PC-3 (cell line): ENCODE results near the gene RPS2. TPM values are rescaled to one million over a fixed set of nuclear protein-coding genes. Genes with fewer than 3 reads are reported as not detected.

Experiments
- ATAC-seq: fragments of 200-7000 bp; cut with Tn5 transposase; 2 replicates; pipeline ENCODE4 v1.9.1; 2020; ENCODE audit warnings: mild to moderate bottlenecking, moderate library complexity
- BruUV-seq: library from RNA; stranded (reverse); fragments of 400-500 nt; replicated peaks from 2 replicates; lab custom pipeline; 2021; lab: Mats Ljungman, UMichigan
- CTCF ChIA-PET: fragments of 300-600 bp; sonication (Branson Sonifier 250); formaldehyde crosslinking; loops from one replicate; lab custom pipeline; 2022; ENCODE audit warnings: antibody characterized with exemption; lab: Charles Lee
- POLR2A ChIA-PET: fragments of 300-600 bp; sonication (Branson Sonifier 250); formaldehyde crosslinking; loops from one replicate; lab custom pipeline; 2022; ENCODE audit warnings: antibody characterized with exemption; ENCODE audit not compliant: unreplicated experiment; lab: Charles Lee
- DNase-seq: peaks from one replicate; pipeline ENCODE4 v3.0.0-alpha.2; 2015
- H2AFZ ChIP-seq: fragments of 300-600 bp; sonication (generic); 2 replicates; pipeline ENCODE4 v1.6.0; 2016; ENCODE audit warnings: antibody characterized with exemption, low read length
- H3F3A ChIP-seq: fragments of 300-600 bp; sonication (generic); one replicate; pipeline ENCODE4 v1.6.0; 2017; ENCODE audit warnings: antibody characterized with exemption, low read length, control low read depth, mild to moderate bottlenecking; ENCODE audit not compliant: unreplicated experiment
- H3K27ac ChIP-seq: fragments of 300-600 bp; sonication (generic); 2 replicates; pipeline ENCODE4 v1.5.1; 2016; ENCODE audit warnings: mild to moderate bottlenecking, low read length
- H3K27me3 ChIP-seq: fragments of 300-600 bp; sonication (generic); 2 replicates; pipeline ENCODE4 v1.6.1; 2016; ENCODE audit warnings: low read length, mixed read lengths
- H3K36me3 ChIP-seq: fragments of 300-600 bp; sonication (generic); 2 replicates; pipeline ENCODE4 v1.6.1; 2016; ENCODE audit warnings: low read depth, mixed run types, low read length, mixed read lengths
- H3K4me1 ChIP-seq: fragments of 300-600 bp; sonication (generic); 2 replicates; pipeline ENCODE4 v1.5.1; 2016; ENCODE audit warnings: low read length; ENCODE audit not compliant: insufficient read depth
- H3K4me2 ChIP-seq: fragments of 300-600 bp; sonication (generic); 2 replicates; pipeline ENCODE4 v1.6.0; 2016; ENCODE audit warnings: low read length
- H3K4me3 ChIP-seq: fragments of 300-600 bp; sonication (generic); 2 replicates; pipeline ENCODE4 v1.5.1; 2016; ENCODE audit warnings: mild to moderate bottlenecking, low read length, mixed read lengths
- H3K79me2 ChIP-seq: fragments of 300-600 bp; sonication (generic); 2 replicates; pipeline ENCODE4 v1.6.1; 2017; ENCODE audit warnings: low read length, mixed read lengths
- H3K9ac ChIP-seq: fragments of 300-600 bp; sonication (generic); 2 replicates; pipeline ENCODE4 v1.6.0; 2016; ENCODE audit warnings: mild to moderate bottlenecking, low read length
- H3K9me2 ChIP-seq: fragments of 300-600 bp; sonication (generic); replicated peaks from 2 replicates; pipeline ENCODE4 v1.6.1; 2016; ENCODE audit warnings: mixed run types, low read length, mixed read lengths
- H3K9me3 ChIP-seq: fragments of 300-600 bp; sonication (generic); 2 replicates; pipeline ENCODE4 v1.6.1; 2016; ENCODE audit warnings: low read length, mixed read lengths
- H4K20me1 ChIP-seq: fragments of 300-600 bp; sonication (generic); 2 replicates; pipeline ENCODE4 v1.6.1; 2016; ENCODE audit warnings: low read length, mixed read lengths
- EZH2 ChIP-seq: fragments of 300-600 bp; sonication (generic); IDR thresholded peaks from one replicate; pipeline ENCODE4 v1.6.1; 2017; ENCODE audit warnings: antibody characterized with exemption, mild to moderate bottlenecking, low read length; ENCODE audit not compliant: unreplicated experiment
- EZH2phosphoT487 ChIP-seq: fragments of 300-600 bp; sonication (generic); IDR thresholded peaks from 2 replicates; pipeline ENCODE4 v1.6.1; 2018; ENCODE audit warnings: mild to moderate bottlenecking, antibody characterized with exemption, low read length, borderline replicate concordance
- intact Hi-C: fragments of 100-400 bp; cut with micrococcal nuclease; formaldehyde crosslinking; loops from 2 replicates; pipeline ENCODE4 v1.9.0; 2023
- total RNA-seq: library from RNA; depleted of rRNA; stranded (reverse); fragments of >200 nt; gene quantifications from 2 replicates; pipeline ENCODE4 v1.2.3, GENCODE V29; 2014
- TF ChIP-seq, protein P1 (sequence below): fragments of 300-600 bp; sonication (generic); conservative IDR thresholded peaks from 2 replicates; pipeline ENCODE4 v1.5.1; 2017; ENCODE audit warnings: antibody characterized with exemption, low read depth, mild to moderate bottlenecking, low read length

RPS2 gene
- total RNA-seq, 1 experiment from 2014 or later = 2,234 TPM

DNA sequence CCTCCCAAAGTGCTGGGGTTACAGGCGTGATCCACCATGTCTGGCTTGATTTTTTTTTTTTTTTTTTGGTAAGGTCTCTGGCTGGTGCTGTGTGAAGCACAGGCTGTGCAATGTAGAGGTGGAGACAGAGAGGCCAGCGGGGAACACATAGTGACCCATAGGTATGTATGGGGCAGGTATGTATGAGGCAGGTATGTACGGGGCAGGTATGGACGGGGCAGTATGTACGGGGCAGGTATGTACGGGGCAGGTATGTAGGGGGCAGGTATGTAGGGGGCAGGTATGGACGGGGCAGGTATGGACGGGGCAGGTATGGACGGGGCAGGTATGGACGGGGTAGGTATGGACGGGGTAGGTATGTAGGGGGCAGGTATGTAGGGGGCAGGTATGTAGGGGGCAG lies 15.1 kb downstream of the RPS2 start:
- H3K9ac ChIP-seq = no peak overlapping the region
- no peak overlapping the region for H3K27ac ChIP-seq
- no peaks in the 10 kb centered on the region for H3K27me3 ChIP-seq
- TF ChIP-seq EZH2 (no peak), EZH2phosphoT487 (no peak)
- TF ChIP-seq, protein P1, sequence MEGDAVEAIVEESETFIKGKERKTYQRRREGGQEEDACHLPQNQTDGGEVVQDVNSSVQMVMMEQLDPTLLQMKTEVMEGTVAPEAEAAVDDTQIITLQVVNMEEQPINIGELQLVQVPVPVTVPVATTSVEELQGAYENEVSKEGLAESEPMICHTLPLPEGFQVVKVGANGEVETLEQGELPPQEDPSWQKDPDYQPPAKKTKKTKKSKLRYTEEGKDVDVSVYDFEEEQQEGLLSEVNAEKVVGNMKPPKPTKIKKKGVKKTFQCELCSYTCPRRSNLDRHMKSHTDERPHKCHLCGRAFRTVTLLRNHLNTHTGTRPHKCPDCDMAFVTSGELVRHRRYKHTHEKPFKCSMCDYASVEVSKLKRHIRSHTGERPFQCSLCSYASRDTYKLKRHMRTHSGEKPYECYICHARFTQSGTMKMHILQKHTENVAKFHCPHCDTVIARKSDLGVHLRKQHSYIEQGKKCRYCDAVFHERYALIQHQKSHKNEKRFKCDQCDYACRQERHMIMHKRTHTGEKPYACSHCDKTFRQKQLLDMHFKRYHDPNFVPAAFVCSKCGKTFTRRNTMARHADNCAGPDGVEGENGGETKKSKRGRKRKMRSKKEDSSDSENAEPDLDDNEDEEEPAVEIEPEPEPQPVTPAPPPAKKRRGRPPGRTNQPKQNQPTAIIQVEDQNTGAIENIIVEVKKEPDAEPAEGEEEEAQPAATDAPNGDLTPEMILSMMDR = no peak
- no peak overlapping the region for H2AFZ ChIP-seq
- intact Hi-C loops = no loop called here
- ChIA-PET CTCF (interaction anchor here (0.7 kb wide), 1 partner anchor 191 kb away, joined by 9 read pairs; no protein-coding TSS in a partner anchor), POLR2A (no interaction called here)
- no peak for ATAC-seq
- no peak overlapping the region for H3K4me3 ChIP-seq
- H3K4me2 ChIP-seq = no peak overlapping the region
- no peaks in the 10 kb centered on the region for H3F3A ChIP-seq
- no peaks in the 10 kb centered on the region for H3K9me2 ChIP-seq
- no peaks in the 10 kb centered on the region for H3K79me2 ChIP-seq
- no peaks in the 10 kb centered on the region for H3K4me1 ChIP-seq
- BruUV-seq = no TSS peak
- H3K9me3 ChIP-seq = no peaks in the 10 kb centered on the region
- DNase-seq = no peak
- H4K20me1 ChIP-seq = no peaks in the 10 kb centered on the region
- no peaks in the 10 kb centered on the region for H3K36me3 ChIP-seq

DNA sequence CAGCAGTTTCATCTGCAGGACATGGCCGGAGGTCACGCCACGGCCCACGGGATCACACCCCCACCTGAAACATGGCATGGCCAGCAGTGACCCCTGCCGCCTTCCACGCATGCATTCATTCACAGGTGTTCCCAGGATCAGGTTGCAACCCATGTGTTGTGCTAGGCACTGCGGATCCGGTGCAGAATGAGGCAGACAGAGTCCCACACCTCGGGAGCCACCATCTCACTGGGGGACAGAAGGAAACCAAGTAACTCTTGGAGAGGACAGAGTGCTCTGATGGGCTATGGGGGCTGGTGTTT lies 17.3 kb downstream of the RPS2 start:
- Histone ChIP-seq H3K9me3 (no peaks in the 10 kb centered on the region), H3K79me2 (peaks cover 6% of the 10 kb centered on the region; the same call in 1 of the 2 replicates)
- POLR2A ChIA-PET = no interaction called here

More for the DNA sequence above, 17.3 kb downstream of the RPS2 start:
- intact Hi-C loops = no loop called here
- no peaks in the 10 kb centered on the region for H3F3A ChIP-seq
- no peaks in the 10 kb centered on the region for H3K27me3 ChIP-seq
- no peak overlapping the region for H3K27ac ChIP-seq
- H3K4me2 ChIP-seq = no peak overlapping the region
- no peak overlapping the region for H2AFZ ChIP-seq
- H3K4me3 ChIP-seq = no peak overlapping the region
- no peak overlapping the region for H3K9ac ChIP-seq
- TF ChIP-seq, protein P1 = no peak
- no peak for TF ChIP-seq EZH2
- TF ChIP-seq EZH2phosphoT487 = no peak
- peaks cover 2% of the 10 kb centered on the region for H3K4me1 ChIP-seq
- no peaks in the 10 kb centered on the region for H3K36me3 ChIP-seq
- no peaks in the 10 kb centered on the region for H3K9me2 ChIP-seq
- DNase-seq (no peak), ATAC-seq (no peak)
- H4K20me1 ChIP-seq = no peaks in the 10 kb centered on the region
- CTCF ChIA-PET = no interaction called here
- BruUV-seq = no TSS peak
